NB4 (cell line): ENCODE results near the gene ERGIC1.

ENCODE experiments used
- CTCF ChIP-seq: IDR thresholded peaks from one replicate; pipeline ENCODE4 v1.5.1; 2012; ENCODE audit warnings: low read depth, low read length
- POLR2A ChIP-seq: IDR thresholded peaks from 2 replicates; pipeline ENCODE4 v1.6.1; 2011; ENCODE audit warnings: mild to moderate bottlenecking; ENCODE audit not compliant: insufficient read length; ENCODE audit errors: extremely low read depth

- TF ChIP-seq CTCF, result no peak
- TF ChIP-seq POLR2A, result no peak
These were observed 70.7 kb downstream of the ERGIC1 start for GRCh38 chr5:172904643-172905345.
